OCI-LY3 (cell line): ENCODE data around the gene ANXA3.

Source experiments
- CTCF ChIP-seq: fragments of 200-600, 300-600 bp; sonication (generic); IDR thresholded peaks from 2 replicates; pipeline ENCODE4 v1.5.1; 2014; ENCODE audit warnings: antibody characterized with exemption, low read length, low read depth
- EZH2phosphoT487 ChIP-seq: fragments of 200-600 bp; shearing (Covaris generic); IDR thresholded peaks from 2 replicates; pipeline ENCODE4 v1.6.1; 2018; ENCODE audit warnings: antibody characterized with exemption, mixed run types, low read depth

- TF ChIP-seq CTCF (no peak), EZH2phosphoT487 (no peak)
These were observed 39.1 kb upstream of the ANXA3 start for GRCh38 chr4:78512357-78512920.
